ENCODE results near the gene FYCO1.

The FYCO1 gene

DNA sequence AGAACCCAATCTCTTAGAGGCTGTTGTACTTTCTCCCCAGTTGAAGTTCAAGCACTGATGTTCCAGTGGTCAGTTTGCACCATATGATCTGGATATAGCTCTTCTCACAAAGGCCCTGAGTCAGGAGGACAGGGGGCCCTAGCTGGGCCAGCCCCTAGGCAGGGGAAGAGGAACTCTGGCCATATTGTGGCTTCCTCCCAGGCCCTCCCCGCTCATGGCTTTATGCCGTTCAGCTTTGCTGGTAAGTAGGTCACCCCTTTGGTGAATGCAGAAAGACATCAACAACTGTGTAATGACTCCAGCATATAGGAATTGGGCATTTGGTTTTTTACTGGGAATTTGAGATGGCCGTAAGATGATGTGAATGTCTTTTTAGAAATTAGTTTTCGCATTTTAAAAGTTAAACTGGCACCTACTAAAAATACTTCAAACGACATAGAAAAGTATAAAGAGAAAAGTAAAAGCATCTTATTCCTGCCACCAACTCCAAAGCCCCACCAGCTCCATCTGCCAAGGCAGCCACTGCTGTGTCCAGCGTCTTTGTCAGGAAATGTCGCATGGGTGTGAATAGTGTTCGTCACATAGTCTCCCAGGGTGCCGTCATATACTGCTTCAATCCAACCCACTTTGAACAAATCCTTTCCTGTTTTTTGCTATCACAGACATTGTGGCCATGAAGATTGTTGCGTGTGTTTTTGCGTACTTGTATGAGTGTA lies 84.0 kb downstream of the FYCO1 start:
- DNase-seq: no peak

DNA sequence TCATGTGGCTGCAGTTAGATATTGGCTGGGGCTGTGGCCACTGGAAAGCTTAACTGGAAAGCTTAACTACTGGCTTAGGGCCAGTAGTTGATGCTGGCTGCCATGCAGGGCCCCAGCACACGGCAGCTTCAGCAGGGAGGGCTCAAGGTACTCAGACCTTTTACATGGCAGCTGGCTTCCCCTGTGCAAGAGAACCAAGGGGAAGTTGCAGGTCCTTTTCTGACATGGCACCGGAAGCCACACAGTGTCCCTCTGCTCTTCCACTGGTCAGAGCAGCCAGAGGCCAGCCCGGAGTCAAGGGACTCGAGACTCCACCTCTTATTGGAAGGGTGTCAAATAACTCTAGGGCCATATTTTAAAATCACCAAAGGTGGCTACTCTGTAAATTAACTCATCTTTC lies 84.7 kb downstream of the FYCO1 start:
- no peak for DNase-seq

DNA sequence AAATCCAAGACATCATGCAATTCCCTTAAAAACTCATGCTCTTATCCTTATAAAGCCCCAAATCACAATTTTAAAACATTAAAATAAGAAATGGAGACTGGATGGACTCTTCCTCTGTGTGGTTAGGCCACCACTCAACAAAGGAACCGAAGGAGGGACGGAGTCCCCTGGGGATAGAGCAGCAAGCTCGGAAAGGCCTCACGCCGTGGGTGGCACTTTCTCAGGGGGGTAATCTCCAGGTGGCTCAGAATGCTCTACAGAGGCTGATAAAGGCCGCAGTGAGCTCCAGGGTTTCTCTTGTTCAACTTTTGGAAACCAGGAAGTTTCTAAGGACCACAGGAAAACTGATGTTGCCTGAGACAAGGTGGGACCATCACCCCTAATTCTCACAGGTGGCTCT lies 86.1 kb downstream of the FYCO1 start:
- DNase-seq: no peak

DNA sequence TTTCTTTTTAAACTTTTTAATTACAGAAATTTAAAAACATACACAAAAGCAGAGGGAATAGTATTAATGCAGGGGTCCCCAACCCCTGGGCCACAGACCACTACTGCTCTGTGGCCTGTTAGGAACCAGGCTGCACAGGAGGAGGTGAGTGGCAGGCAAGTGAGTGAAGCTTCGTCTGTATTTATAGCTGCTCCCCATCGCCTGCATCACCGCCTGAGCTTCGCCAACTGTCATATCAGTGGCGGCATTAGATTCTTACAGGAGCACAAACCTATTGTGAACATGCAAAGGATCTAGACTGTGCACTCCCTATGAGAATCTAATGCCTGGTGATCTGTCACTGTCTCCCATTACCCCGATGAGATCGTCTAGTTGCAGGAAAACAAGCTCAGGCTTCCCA lies 86.9 kb downstream of the FYCO1 start:
- no peak for DNase-seq

DNA sequence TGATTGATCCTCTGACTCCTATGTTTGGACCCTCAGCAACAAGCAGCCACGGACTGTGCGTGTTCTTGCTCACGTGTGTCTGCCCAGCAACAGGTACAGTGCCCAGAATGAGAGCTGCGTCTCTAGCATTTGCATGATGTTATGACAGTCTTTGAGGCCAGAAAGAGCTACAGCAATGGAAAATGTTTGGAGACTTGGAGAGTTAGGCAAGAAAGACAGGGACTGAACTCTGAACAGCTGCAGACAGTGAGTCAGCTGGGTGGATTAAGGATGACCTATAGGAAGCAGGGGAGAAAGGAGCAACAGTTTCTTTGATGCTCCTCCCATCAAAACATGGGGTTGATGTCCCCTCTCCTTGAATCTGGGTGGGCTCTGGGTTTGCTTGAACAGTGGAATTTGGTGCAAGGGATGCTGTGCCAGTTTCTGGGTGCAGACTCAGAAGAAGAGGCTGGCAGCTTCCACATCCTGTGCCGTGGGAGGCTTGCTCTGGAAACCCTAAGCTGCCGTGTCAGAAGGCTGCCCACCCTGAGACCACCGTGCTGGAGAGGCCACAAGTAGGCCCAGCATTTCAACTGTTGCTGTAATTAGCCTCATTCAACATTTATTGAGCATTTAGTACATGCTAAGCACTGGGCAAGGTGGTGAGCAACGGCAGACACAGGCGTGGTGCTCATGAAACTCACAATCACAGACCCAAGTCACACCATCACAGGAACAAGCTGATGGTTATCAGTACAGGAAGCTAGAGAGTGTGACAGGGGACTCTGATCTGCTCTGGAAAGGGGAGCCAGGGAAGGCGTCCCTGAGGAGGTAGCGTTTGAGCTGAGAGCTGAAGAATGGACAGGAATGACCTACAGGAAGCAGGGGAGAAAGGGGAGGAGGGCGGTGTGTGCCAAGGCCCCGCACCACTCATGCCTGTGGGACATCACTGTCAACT lies 87.6 kb downstream of the FYCO1 start:
- DNase-seq: no peak

DNA sequence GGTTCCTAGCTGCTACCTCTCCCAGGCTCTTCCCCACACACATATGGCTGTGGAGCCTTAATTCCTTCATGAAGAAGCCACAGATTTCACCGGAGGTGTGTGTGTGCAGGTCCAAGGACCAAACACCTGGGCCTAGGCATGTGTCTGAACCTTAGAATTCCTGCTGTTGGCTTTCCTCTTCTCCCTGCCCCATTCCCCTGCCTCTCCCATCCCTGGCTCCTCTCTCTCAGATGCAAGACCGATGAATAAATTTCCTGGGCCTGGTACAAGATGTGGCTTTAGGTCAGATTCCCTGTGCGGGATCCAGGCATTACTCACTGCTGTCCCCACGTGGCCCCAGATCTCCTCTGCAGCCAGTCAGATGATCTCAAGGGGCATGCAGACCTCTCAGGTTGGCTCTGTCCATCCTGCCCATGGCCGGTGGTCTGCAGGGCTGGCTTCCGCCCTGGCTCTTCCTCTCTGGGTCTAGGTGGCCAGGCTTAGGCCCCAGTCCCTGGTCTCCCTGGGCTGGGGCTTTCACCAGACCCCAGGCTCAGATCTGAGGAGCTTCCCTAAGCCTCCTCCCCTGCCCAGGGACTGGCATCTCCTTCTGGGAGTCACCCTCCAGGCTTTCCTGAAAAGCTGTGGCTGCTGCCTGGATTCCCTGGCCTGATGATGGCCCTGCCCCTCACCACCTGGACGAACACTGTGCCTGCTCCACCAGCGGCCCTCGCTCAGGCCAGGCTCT lies 88.8 kb downstream of the FYCO1 start:
- no peak for DNase-seq

DNA sequence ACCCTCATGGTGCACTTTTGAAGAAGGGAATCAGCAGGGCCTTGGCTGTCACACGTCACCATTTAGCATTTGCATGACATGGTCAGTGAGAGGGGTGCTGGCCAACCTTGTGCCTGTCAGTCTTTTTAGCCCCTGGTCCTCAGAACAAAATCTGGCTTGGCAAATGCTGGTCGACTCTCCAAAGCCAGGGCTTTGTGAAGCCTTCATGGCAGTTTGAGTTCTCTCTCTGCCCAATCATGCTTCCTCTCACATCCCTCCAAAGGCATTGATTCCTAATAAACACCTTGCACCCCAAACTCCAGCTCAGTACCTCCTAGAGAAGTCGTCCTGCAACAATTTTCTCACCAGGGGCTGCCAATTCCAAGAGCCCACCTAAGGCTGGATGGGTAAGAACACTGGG lies 89.9 kb downstream of the FYCO1 start:
- no peak for DNase-seq

DNA sequence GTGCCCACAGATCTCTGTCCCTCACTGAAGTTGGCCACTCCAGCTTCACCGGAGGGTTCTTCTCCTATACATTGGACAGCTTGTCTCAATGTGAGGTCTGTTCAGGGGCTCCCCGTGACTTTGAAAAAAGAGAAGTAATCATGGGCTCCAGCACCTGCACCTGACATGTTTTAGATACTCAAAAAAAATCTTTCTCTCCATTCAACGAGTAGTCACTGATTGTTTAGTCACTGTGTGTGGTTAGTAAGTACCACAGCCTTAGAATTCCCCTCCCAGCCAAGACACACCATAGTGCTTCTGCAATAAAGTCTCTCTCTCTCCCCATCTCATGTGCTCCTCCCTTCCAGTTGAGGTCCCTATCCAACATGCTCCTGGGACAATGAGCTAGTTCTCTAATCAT lies 90.7 kb downstream of the FYCO1 start:
- no peak for DNase-seq

DNA sequence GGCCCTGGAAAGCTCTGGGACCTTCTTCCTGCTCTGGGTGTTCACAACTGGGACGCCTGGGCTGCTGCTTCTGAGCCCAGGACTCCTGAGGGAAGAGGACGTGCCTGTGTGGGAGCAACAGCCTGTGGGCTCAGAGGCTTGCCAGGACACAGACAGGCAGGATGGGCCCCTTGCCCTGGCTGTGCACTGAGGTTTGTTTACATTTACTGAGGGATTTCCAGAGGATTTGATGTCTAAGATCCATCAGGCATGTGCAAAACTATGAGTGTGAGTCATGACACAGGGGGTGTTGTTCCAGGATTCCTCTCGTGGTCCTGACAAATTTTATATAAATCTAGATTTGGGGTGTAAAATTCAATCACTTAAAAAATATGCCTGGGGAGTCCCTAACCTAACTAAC lies 98.7 kb downstream of the FYCO1 start:
- DNase-seq: no peak

DNA sequence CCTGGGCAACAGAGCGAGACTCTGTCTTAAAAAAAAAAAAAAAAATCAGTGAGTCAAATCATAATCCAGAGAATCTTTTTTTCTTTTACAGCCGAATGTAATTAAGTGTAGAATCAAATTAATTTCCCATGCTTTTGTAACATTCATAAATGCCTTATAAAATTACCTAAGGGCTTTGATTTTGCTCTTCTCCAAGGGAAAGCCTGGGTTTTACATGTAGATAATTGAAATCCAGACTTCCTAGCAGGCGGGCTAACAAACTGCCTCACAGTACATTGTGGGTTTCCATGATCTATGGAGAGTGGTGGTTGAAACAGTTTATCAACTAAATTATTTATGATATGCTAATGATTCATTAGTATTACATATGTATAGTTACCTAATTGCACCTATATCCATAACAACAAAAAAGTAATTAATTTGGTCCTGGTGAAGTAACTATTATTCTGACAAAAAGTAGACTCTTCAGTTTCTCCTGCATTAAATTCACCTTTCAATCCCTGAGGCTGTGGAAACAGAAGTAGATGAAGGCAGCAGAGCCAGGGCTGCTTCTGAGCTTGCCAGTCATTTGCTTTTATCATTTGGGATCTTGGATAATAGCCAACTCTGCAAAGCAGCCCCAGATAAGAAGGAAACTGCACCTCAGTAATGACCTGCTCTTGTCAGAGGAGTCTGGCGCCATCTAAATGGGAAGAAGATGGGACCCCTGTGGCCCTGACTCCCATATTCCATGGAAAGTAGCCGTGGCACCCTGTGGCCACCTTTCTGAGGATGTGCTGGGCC lies 99.7 kb downstream of the FYCO1 start:
- no peak for DNase-seq

DNA sequence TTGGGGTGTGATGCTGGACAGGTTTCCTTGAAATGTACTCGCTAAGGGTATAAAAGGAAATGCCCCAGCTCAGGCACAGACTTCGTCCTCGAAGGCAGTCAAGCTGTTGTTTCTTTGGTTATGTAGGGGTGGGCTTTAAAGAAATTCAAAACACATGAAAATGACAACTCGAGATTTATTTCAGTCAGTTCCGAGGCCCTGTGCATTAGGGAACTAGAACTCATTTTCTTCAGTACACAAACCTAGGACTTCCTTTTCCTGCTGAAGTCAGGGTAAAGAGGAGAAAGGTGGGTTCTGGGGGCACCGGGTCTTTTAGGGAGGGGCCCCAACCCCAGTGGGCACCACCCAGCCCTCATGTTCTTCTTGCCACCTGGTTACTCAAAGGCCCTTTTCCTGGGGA lies 101.6 kb downstream of the FYCO1 start:
- no peak for DNase-seq

DNA sequence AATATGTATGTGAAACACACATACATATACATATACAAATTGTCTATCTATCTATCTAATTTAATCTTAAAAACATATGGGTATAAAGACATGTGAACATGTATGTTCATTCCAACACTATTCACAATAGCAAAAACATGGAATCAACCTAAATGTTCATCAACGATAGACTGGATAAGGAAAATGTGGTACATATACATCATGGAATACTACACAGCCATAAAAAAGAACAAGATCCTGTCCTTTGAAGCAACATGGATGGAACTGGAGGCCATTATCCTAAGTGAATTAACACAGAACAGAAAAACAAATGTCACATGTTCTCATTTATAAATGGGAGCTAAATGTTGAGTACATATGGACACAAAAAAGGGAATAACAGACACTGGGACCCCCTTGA lies 103.5 kb downstream of the FYCO1 start:
- no peak for DNase-seq

DNA sequence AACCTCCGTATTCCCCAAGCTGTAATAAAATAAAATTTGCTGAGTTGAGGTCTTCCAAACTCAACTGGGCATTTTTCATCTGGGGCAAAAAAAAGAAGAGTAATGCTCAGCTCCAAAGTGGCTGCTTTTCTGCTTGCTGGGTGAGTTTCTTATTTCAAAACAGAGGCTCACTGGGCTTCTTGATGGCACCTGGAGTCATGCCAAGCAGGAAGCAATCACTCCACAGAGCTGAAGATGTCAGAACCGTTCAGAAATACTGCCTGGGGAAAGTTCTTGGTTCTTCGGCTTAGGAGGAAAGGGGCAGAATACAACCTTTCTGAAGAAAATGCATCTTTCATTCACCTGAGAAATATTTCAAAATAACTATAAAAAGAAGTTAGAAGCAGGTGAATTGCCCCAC lies 105.2 kb downstream of the FYCO1 start:
- peak; percentile 2 to 7 for DNase-seq

DNA sequence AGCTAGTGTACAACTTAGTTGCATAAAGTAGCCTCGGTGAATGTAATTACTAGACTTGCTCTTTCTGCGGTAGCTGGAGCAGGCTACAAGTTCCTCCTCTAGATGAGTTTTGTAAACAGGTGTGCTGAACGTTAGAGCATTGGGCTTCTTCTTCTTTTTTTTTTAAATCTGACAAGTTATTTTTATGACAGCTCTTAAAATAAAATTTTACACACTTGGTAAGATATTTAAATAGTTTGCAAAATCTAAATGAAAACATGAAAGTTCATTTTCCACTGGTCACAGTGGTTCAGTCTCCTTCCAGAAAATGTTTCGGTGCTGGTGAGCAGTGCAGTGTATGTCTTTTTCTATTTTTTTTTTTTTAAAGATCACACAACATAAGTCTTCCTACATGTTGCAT lies 106.3 kb downstream of the FYCO1 start:
- DNase-seq: no peak

DNA sequence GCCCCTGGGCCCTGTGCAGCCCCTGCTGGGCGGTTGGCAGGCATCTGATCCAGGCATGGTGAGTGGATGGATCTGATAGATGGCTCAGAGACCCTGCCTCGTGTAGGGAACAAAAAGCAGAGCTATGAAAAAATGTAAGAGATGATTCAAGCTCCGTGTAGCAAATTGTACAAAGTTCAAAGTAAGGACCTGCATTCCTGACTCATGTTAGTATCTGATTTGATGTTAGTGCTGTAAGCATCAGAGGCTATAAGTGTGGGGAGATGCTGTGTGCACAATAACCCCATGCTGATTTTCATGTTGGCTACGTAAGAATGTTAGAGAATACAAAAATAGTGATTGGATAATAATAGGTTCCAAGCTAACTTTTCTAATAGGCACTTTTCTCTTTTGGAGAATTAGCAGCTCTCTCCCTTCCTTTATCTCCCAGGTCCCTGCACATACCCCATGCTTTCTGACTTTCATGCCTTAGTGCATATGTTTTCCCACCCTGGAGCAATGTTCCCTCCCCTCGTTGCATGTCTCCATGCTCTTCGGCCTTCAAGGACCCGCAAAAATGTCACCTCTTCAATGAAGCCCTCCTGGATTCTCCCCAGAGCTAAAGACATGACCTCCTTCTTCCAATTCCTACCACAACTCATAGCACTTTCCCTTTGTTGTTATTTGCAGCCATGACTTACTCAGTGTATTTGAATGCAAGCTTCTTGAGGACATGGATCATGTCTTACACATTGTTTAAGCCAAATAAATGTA lies 107.7 kb downstream of the FYCO1 start:
- DNase-seq: no peak

DNA sequence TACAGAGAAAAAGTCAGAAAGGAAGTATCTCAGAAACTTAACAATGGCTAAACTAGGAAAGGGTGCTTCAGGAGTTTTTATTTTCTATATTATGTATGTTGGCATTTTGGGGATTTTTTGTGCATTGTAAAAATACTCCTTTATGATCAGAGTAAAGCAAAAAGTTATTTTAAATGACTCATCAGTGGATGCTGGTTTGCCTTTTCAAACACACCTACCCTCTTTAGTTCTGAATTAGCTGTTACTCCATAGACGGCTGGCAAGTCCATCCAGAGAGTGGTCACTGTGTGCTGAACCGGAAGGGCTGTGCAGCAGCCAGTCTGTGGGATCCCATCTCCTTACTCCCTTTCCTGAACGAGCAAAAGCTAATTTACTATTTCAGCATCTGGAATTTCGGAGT lies 108.3 kb downstream of the FYCO1 start:
- no peak for DNase-seq

DNA sequence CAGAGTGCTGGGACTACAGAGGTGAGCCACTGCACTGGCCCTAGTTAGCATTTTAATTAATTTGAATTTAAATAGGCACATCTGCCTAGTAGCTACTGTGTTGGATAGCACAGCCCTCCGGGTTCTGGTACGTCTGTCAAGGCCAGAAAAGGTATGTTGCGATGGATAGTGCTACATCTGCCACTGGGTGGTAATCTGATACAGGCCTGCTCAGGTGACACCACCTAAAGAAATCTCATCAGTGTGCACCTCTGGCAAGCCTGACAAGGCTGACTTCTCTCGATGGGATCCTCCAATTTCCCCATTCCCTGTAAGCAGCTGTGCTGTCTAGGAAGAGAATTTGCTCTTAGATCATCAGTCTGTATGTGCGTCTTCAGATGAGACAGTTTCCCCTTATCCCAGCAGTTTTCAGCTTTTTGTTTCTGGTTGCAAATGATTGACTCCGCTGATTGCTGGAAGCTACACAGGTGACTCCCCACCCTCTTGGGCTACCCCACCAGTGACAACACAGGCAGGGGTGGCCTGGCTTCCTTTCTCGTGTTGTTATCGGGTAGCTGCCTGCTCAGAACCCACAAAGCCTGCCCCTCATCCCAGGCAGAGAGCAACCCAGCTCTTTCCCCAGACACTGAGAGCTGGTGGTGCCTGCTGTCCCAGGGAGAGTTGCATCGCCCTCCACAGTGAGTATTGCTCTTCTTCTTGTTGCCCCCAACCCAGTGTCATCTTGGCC lies 109.5 kb downstream of the FYCO1 start, which contains the start of gene CCR9:
Gene CCR9 (plus strand): TSS at position 565 of the 727 bp plus-strand sequence. CDS start 8,391 bp downstream, outside the sequence.
- DNase-seq: no peak

DNA sequence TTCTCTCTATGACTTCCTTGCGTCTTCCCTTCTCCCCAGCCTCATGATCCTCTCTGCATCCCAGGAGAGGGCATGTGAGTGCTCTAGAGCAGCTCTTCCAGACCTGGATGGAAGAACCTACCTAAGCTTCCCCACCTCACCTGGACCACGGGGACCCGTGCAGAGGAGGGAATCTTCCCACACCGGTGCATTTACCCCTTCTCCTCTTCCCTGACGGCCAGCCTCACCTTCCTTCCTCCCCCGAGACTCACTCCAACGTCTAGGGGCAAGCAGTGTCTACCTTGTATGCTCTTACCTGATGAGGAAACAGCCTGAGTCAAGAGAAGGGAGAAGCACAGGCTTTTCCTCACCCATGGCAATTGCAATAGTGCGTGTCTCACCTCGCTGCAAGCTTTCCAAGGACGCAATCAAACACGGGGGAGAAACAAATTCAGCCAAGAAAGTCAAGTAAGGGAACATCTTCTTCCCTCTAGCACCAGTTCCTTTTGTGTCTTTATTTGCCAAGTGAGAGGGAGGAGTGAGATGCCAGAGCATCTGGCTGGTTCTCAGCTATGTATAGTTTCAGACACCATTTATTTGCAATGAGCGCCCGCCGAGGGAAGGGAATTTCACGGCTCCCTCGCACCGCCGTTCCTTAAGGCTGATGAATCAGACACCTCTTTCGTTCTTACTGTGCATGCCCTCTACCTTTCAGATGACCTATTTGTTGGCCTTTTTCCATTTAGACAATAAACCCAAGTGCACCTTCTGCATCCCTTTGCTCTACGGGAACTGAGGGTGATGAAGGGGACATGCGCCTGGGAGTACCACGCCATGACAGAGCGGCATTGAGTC lies 111.0 kb downstream of the FYCO1 start:
- no peak for DNase-seq

DNA sequence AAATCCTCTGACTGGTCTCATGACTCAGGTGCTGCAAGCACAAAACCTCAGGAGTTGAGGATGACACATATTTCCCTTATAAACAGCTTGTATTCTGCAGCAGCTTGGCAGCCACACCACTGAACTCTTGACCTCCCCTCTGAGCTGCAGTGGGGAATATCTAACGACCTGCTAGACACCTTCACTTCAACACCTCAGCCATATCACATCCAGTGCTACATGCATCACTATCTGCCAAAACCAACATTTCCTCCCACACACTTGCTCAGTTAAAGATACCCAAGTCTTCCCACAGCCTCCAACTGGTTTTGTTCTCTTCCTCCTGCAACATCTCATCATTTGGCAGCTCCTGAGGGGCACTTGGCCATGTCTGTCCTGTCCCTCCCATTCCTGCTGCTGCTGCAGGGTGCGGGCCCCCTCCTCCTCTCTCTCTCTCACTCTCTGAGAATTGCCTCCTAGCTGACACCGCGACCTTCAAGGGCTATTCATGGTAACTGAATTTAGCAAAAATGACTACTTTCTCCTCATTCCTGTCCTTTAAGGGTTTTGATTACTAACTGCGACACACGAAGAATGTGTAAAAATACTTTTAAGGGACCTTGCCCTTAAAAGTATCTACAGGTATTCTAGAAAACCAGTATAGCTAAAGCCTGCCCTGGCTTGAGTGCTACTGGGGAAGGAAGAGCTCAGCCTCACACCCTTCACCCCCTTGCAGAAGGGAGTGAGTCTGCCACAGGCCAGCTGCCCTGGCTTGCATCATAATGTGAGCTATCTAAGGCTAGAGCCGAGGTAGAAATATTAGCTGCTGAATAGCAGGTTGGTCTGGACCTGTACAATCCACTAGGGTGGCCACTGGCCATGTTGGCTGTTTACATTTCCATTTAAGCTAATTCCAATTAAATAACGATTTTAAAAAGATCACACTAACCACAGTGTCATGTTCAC lies 114.3 kb downstream of the FYCO1 start:
- no peak for DNase-seq

Measured in Kasumi-1 (cell line).